ENCODE measurements around the gene CES4A. TPM values are rescaled to one million over a fixed set of nuclear protein-coding genes. Genes with fewer than 3 reads are reported as not detected.
"Not testable (repeated sequence)": the region's sequence is repeated elsewhere in the genome, so short reads cannot be mapped to it uniquely, and the experiment has no call there.

The CES4A gene
- total RNA-seq, 2 experiments from 2014 or later, result 3.5 to 4.6 TPM

GRCh38 chr16:66970775-66971720, 17.3 kb upstream of the CES4A start:
- DNase-seq, result no peak
- no peaks in the 10 kb centered on the region for H3K9me3 Mint-ChIP-seq
- peaks cover 13% of the 10 kb centered on the region for H3K4me1 Mint-ChIP-seq
- H3K27ac Mint-ChIP-seq, result no peak overlapping the region
- H3K36me3 Mint-ChIP-seq, result no peaks in the 10 kb centered on the region
- H3K4me3 Mint-ChIP-seq, result no peak overlapping the region
- H3K27me3 Mint-ChIP-seq, result peaks cover 3% of the 10 kb centered on the region

- Mint-ChIP-seq H3K4me3 (no peak overlapping the region), H3K27me3 (peaks cover 10% of the 10 kb centered on the region), H3K27ac (no peak overlapping the region), H3K36me3 (no peaks in the 10 kb centered on the region), H3K9me3 (no peaks in the 10 kb centered on the region), H3K4me1 (peaks cover 14% of the 10 kb centered on the region)
- DNase-seq, result no peak
These were observed 15.4 kb upstream of the CES4A start for GRCh38 chr16:66972983-66973382.

- Mint-ChIP-seq H3K36me3 (no peaks in the 10 kb centered on the region), H3K4me1 (peaks cover 21% of the 10 kb centered on the region), H3K9me3 (no peaks in the 10 kb centered on the region), H3K27ac (no peak overlapping the region), H3K4me3 (no peak overlapping the region), H3K27me3 (peaks cover 10% of the 10 kb centered on the region)
- no peak for DNase-seq
These were observed 14.7 kb upstream of the CES4A start for GRCh38 chr16:66973716-66974115.

- H3K36me3 Mint-ChIP-seq, DNase-seq, H3K27ac Mint-ChIP-seq, H3K9me3 Mint-ChIP-seq: not testable (repeated sequence)
- H3K4me3 Mint-ChIP-seq, result peak overlapping the region; percentile 41
- peaks cover 23% of the 10 kb centered on the region for H3K4me1 Mint-ChIP-seq
- H3K27me3 Mint-ChIP-seq, result peaks cover 10% of the 10 kb centered on the region
These were observed 14.0 kb upstream of the CES4A start for GRCh38 chr16:66974156-66974931.

- not testable (repeated sequence) for H3K36me3 Mint-ChIP-seq, H3K27ac Mint-ChIP-seq, H3K9me3 Mint-ChIP-seq
- peak; percentile 55 for DNase-seq
- Mint-ChIP-seq H3K4me1 (peaks cover 25% of the 10 kb centered on the region), H3K4me3 (peak overlapping the region; percentile 41), H3K27me3 (peaks cover 10% of the 10 kb centered on the region)
These were observed 13.5 kb upstream of the CES4A start for GRCh38 chr16:66974932-66975246.

GRCh38 chr16:66975302-66975893, 13.0 kb upstream of the CES4A start:
- H3K9me3 Mint-ChIP-seq, result no peaks in the 10 kb centered on the region
- H3K4me3 Mint-ChIP-seq, result peak overlapping the region; percentile 41
- H3K4me1 Mint-ChIP-seq, result peaks cover 27% of the 10 kb centered on the region
- H3K27ac Mint-ChIP-seq, result no peak overlapping the region
- peaks cover 10% of the 10 kb centered on the region for H3K27me3 Mint-ChIP-seq
- no peaks in the 10 kb centered on the region for H3K36me3 Mint-ChIP-seq
- no peak for DNase-seq

GRCh38 chr16:66976746-66977145, 11.6 kb upstream of the CES4A start:
- peak overlapping the region; percentile 53 for H3K4me3 Mint-ChIP-seq
- no peak for DNase-seq
- peaks cover 10% of the 10 kb centered on the region for H3K27me3 Mint-ChIP-seq
- peaks cover 33% of the 10 kb centered on the region for H3K4me1 Mint-ChIP-seq
- H3K9me3 Mint-ChIP-seq, result no peaks in the 10 kb centered on the region
- no peak overlapping the region for H3K27ac Mint-ChIP-seq
- H3K36me3 Mint-ChIP-seq, result no peaks in the 10 kb centered on the region

GRCh38 chr16:66977341-66978113, 10.9 kb upstream of the CES4A start:
- H3K4me1 Mint-ChIP-seq, result peaks cover 36% of the 10 kb centered on the region

GRCh38 chr16:66979011-66979717, 9.2 kb upstream of the CES4A start:
- Mint-ChIP-seq H3K27me3 (peaks cover 15% of the 10 kb centered on the region), H3K9me3 (no peaks in the 10 kb centered on the region), H3K4me1 (peaks cover 45% of the 10 kb centered on the region), H3K36me3 (peaks cover 1% of the 10 kb centered on the region), H3K4me3 (no peak overlapping the region), H3K27ac (no peak overlapping the region)
- no peak for DNase-seq

More at GRCh38 chr16:66977341-66978113, 10.9 kb upstream of the CES4A start:
- Mint-ChIP-seq H3K27ac (no peak overlapping the region), H3K27me3 (peaks cover 15% of the 10 kb centered on the region), H3K36me3 (no peaks in the 10 kb centered on the region), H3K9me3 (no peaks in the 10 kb centered on the region), H3K4me3 (no peak overlapping the region)
- DNase-seq, result peak; percentile 85

- H3K27me3 Mint-ChIP-seq, result peaks cover 5% of the 10 kb centered on the region
- peak overlapping the region; percentile 98 for H3K27ac Mint-ChIP-seq
- no peaks in the 10 kb centered on the region for H3K9me3 Mint-ChIP-seq
- H3K36me3 Mint-ChIP-seq, result peaks cover 8% of the 10 kb centered on the region
- peaks cover 49% of the 10 kb centered on the region for H3K4me1 Mint-ChIP-seq
- no peak for DNase-seq
- no peak overlapping the region for H3K4me3 Mint-ChIP-seq
These were observed 5.4 kb upstream of the CES4A start for GRCh38 chr16:66983033-66983432.

- peaks cover 5% of the 10 kb centered on the region for H3K27me3 Mint-ChIP-seq
These were observed 3.5 kb upstream of the CES4A start for GRCh38 chr16:66984892-66985311.

GRCh38 chr16:66986559-66986958, 1.8 kb upstream of the CES4A start:
- Mint-ChIP-seq H3K4me1 (peaks cover 34% of the 10 kb centered on the region), H3K4me3 (no peak overlapping the region), H3K27me3 (peaks cover 5% of the 10 kb centered on the region), H3K36me3 (peaks cover 8% of the 10 kb centered on the region), H3K9me3 (no peaks in the 10 kb centered on the region), H3K27ac (peak overlapping the region; percentile 54)
- DNase-seq, result no peak

More at GRCh38 chr16:66984892-66985311, 3.5 kb upstream of the CES4A start:
- Mint-ChIP-seq H3K4me3 (no peak overlapping the region), H3K27ac (peak overlapping the region; percentile 98), H3K9me3 (no peaks in the 10 kb centered on the region), H3K36me3 (peaks cover 8% of the 10 kb centered on the region), H3K4me1 (peaks cover 39% of the 10 kb centered on the region)
- DNase-seq, result peak; percentile 73

GRCh38 chr16:66991545-66992077, 3.2 kb downstream of the CES4A start:
- Mint-ChIP-seq H3K9me3 (no peaks in the 10 kb centered on the region), H3K27me3 (peaks cover 3% of the 10 kb centered on the region)

GRCh38 chr16:66993558-66993957, 5.2 kb downstream of the CES4A start:
- not testable (repeated sequence) for H3K4me3 Mint-ChIP-seq, H3K27me3 Mint-ChIP-seq, H3K36me3 Mint-ChIP-seq, H3K27ac Mint-ChIP-seq, H3K4me1 Mint-ChIP-seq, DNase-seq, H3K9me3 Mint-ChIP-seq

More at GRCh38 chr16:66991545-66992077, 3.2 kb downstream of the CES4A start:
- Mint-ChIP-seq H3K4me1 (peaks cover 4% of the 10 kb centered on the region), H3K4me3 (no peak overlapping the region), H3K36me3 (peaks cover 3% of the 10 kb centered on the region), H3K27ac (no peak overlapping the region)
- DNase-seq, result no peak
